Colonic mucosa (tissue), 4 donors: ENCODE measurements around the gene SLC9A8. TPM values are rescaled to one million over a fixed set of nuclear protein-coding genes. Genes with fewer than 3 reads are reported as not detected.
A peak's percentile ranks its signal among the peaks of the same experiment; 100 is the strongest.

Source experiments
- DNase-seq: peaks from one replicate; pipeline ENCODE4 v3.0.0-alpha.2; 2020
- H3K27ac ChIP-seq: fragments of 200-600 bp; one replicate; pipeline ENCODE4 v1.8.0; 2021
- H3K27me3 ChIP-seq: fragments of 200-600 bp; one replicate; pipeline ENCODE4 v1.8.0; 2021
- H3K36me3 ChIP-seq: fragments of 200-600 bp; one replicate; pipeline ENCODE4 v1.8.0; 2021
- H3K4me1 ChIP-seq: fragments of 200-600 bp; one replicate; pipeline ENCODE4 v1.8.0; 2021; ENCODE audit warnings: mild to moderate bottlenecking
- H3K4me3 ChIP-seq: fragments of 200-600 bp; one replicate; pipeline ENCODE4 v1.8.0; 2021
- H3K9ac ChIP-seq, 2 donors: one replicate each; pipeline ENCODE4 v1.7.0; 2013; ENCODE audit warnings: control low read depth in 2 of 2, low read depth in 2 of 2, low read length in 2 of 2
- H3K9me3 ChIP-seq: fragments of 200-600 bp; one replicate; pipeline ENCODE4 v1.8.0; 2021
- CTCF ChIP-seq: fragments of 200-600 bp; IDR thresholded peaks from one replicate; pipeline ENCODE4 v1.8.0; 2022; ENCODE audit warnings: antibody characterized with exemption, mild to moderate bottlenecking
- intact Hi-C: fragments of 100-400 bp; cut with DNase I; formaldehyde crosslinking; loops from one replicate; pipeline ENCODE4 v1.14.1; 2022
- total RNA-seq, 2 donors: library from RNA; stranded (reverse); fragmentation: NEBNext Ultra II Directional in 1 of 2; extraction: Animal tissue kit (Norgen Biotek cat#: 25700) in 1 of 2; gene quantifications; one replicate each; pipeline ENCODE4 v1.2.1, GENCODE V29; 2021
- donor health status: healthy.
- donor health status: DM: no; HTN: no; CAD: no.
- donor health status: DM: no; HTN: no; CAD: no.

The SLC9A8 gene
- total RNA-seq, 2 donors from 2014 or later = 6.0 to 11.1 TPM

- Histone ChIP-seq H3K27ac (no peak overlapping the region), H3K4me3 (no peak overlapping the region), H3K36me3 (no peaks in the 10 kb centered on the region), H3K9ac (no peak overlapping the region), H3K9me3 (no peaks in the 10 kb centered on the region), H3K4me1 (peaks cover 8% of the 10 kb centered on the region), H3K27me3 (no peaks in the 10 kb centered on the region)
- intact Hi-C loops = loop anchor here (10.0 kb wide), 1 partner anchor 105 kb away; the partner anchor contains the start of gene B4GALT5
- TF ChIP-seq CTCF = no peak
- no peak for DNase-seq
These were observed 7.1 kb downstream of the SLC9A8 start for GRCh38 chr20:49819702-49820101.

- TF ChIP-seq CTCF = no peak
- Histone ChIP-seq H3K9me3 (no peaks in the 10 kb centered on the region), H3K27ac (no peak overlapping the region), H3K4me3 (no peak overlapping the region), H3K27me3 (no peaks in the 10 kb centered on the region), H3K4me1 (peaks cover 8% of the 10 kb centered on the region), H3K9ac (no peak overlapping the region), H3K36me3 (no peaks in the 10 kb centered on the region)
- DNase-seq = no peak
- intact Hi-C loops = no loop called here
These were observed 8.8 kb downstream of the SLC9A8 start for GRCh38 chr20:49821381-49821780.

- Histone ChIP-seq H3K27ac (peak overlapping the region; percentile 15), H3K9ac (peak overlapping the region in 1 of 2 donors; percentile 55), H3K36me3 (no peaks in the 10 kb centered on the region), H3K27me3 (no peaks in the 10 kb centered on the region), H3K4me1 (peaks cover 8% of the 10 kb centered on the region), H3K9me3 (no peaks in the 10 kb centered on the region), H3K4me3 (no peak overlapping the region)
- TF ChIP-seq CTCF = no peak
- DNase-seq = no peak
- intact Hi-C loops = no loop called here
These were observed 9.3 kb downstream of the SLC9A8 start for GRCh38 chr20:49821870-49822331.

- peak overlapping the region; percentile 74 for H3K27ac ChIP-seq
- no peak for DNase-seq
These were observed 10.7 kb downstream of the SLC9A8 start for GRCh38 chr20:49823152-49823847.

GRCh38 chr20:49824206-49824605 lies 11.6 kb downstream of the SLC9A8 start:
- Histone ChIP-seq H3K4me1 (peaks cover 8% of the 10 kb centered on the region), H3K9me3 (no peaks in the 10 kb centered on the region), H3K4me3 (no peak overlapping the region), H3K27me3 (no peaks in the 10 kb centered on the region), H3K36me3 (no peaks in the 10 kb centered on the region), H3K27ac (peak overlapping the region; percentile 74), H3K9ac (peak overlapping the region in 1 of 2 donors; percentile 51)
- intact Hi-C loops = no loop called here
- no peak for TF ChIP-seq CTCF
- DNase-seq = no peak

More at GRCh38 chr20:49823152-49823847, 10.7 kb downstream of the SLC9A8 start:
- H3K9ac ChIP-seq = peak overlapping the region in 1 of 2 donors; percentile 51
- peaks cover 8% of the 10 kb centered on the region for H3K4me1 ChIP-seq
- no peak for TF ChIP-seq CTCF
- no peaks in the 10 kb centered on the region for H3K36me3 ChIP-seq
- no peaks in the 10 kb centered on the region for H3K27me3 ChIP-seq
- no peak overlapping the region for H3K4me3 ChIP-seq
- intact Hi-C loops = no loop called here
- H3K9me3 ChIP-seq = no peaks in the 10 kb centered on the region
